Stimulated activated CD4-positive, alpha-beta T cell treated with anti-CD3 and anti-CD28 coated beads, Interleukin-4, amount 100 ng/mL, for 24 hours (primary cell): ENCODE data around the gene GRK4.
A peak's percentile ranks its signal among the peaks of the same experiment; 100 is the strongest.

Source experiments
- DNase-seq: peaks from one replicate; pipeline ENCODE4 v3.0.0-alpha.2; 2020

The GRK4 gene

GRCh38 chr4:3074846-3075651 lies 111.7 kb downstream of the GRK4 start:
- peak; percentile 53 for DNase-seq

GRCh38 chr4:3075652-3075981 lies 112.2 kb downstream of the GRK4 start:
- no peak for DNase-seq

- peak; percentile 9 for DNase-seq
These were observed 114.4 kb downstream of the GRK4 start for GRCh38 chr4:3077796-3078195.

GRCh38 chr4:3079694-3080123 lies 116.3 kb downstream of the GRK4 start:
- no peak for DNase-seq

GRCh38 chr4:3082925-3083515 lies 119.6 kb downstream of the GRK4 start:
- no peak for DNase-seq

GRCh38 chr4:3083732-3084131 lies 120.4 kb downstream of the GRK4 start:
- DNase-seq: no peak

- DNase-seq: no peak
These were observed 122.7 kb downstream of the GRK4 start for GRCh38 chr4:3085948-3086670.

- no peak for DNase-seq
These were observed 123.9 kb downstream of the GRK4 start for GRCh38 chr4:3087115-3087797.
